Gastroesophageal sphincter (tissue), 4 donors: ENCODE data around the gene BABAM2. TPM values are rescaled to one million over a fixed set of nuclear protein-coding genes. Genes with fewer than 3 reads are reported as not detected.

Source experiments
- ATAC-seq: fragments of 150-250 bp; one replicate; pipeline ENCODE4 v1.9.1; 2016; ENCODE audit warnings: mild to moderate bottlenecking, moderate library complexity
- H3K27ac ChIP-seq, 4 donors: fragments of 200-600 bp; sonication (generic) in 3 of 4; 1 replicate in 3 of 4; 2 replicates in 1 of 4; pipeline ENCODE4 v1.5.1; 2016 to 2019
- H3K27me3 ChIP-seq: fragments of 200-600 bp; sonication (generic); one replicate; pipeline ENCODE4 v1.5.1; 2019
- H3K36me3 ChIP-seq, 2 donors: fragments of 200-600 bp; sonication (generic); one replicate each; pipeline ENCODE4 v1.5.1; 2019; ENCODE audit warnings: control low read depth in 1 of 2
- H3K4me1 ChIP-seq, 3 donors: fragments of 200-600 bp; sonication (generic); 1 replicate in 2 of 3; 2 replicates in 1 of 3; pipeline ENCODE4 v1.5.1; 2016 to 2019; ENCODE audit warnings: control low read depth in 2 of 3
- H3K4me3 ChIP-seq, 2 donors: fragments of 200-600 bp; sonication (generic); one replicate each; pipeline ENCODE4 v1.5.1; 2019; ENCODE audit warnings: mild to moderate bottlenecking in 1 of 2, moderate library complexity in 1 of 2
- H3K9me3 ChIP-seq, 3 donors: fragments of 200-600 bp; sonication (generic); one replicate each; pipeline ENCODE4 v1.5.1; 2017 to 2019; ENCODE audit warnings: control low read depth in 2 of 3
- EP300 ChIP-seq: sonication (generic); formaldehyde crosslinking; IDR thresholded peaks from one replicate; pipeline ENCODE4 v1.6.1; 2017; ENCODE audit warnings: antibody characterized with exemption, mild to moderate bottlenecking
- POLR2A ChIP-seq, 2 donors: fragments of 450-650 bp; IDR thresholded peaks; one replicate each; pipeline ENCODE4 v1.6.1; 2017; ENCODE audit warnings: antibody characterized with exemption in 2 of 2, mild to moderate bottlenecking in 2 of 2, moderate library complexity in 1 of 2
- POLR2AphosphoS5 ChIP-seq: sonication (generic); formaldehyde crosslinking; IDR thresholded peaks from one replicate; pipeline ENCODE4 v1.6.1; 2017; ENCODE audit warnings: antibody characterized with exemption
- WGBS, 2 donors: methylation state at CpG; one replicate each; pipeline ENCODE4 v1.1.5; 2018; ENCODE audit warnings: low coverage in 1 of 2; 5-methylcytosine and 5-hydroxymethylcytosine counted together
- total RNA-seq, 4 donors: library from RNA; depleted of rRNA; stranded (reverse); fragments of >200 nt; gene quantifications; one replicate each; pipeline ENCODE4 v1.1.0, GENCODE V29; 2016
- TF ChIP-seq, protein P1 (sequence below), 4 experiments: fragments of 200-600 bp in 2 of 4; fragments of 450-650 bp in 2 of 4; sonication (generic) in 1 of 4; IDR thresholded peaks; one replicate each; pipeline ENCODE4 v1.5.1; 2017 to 2019; ENCODE audit warnings: antibody characterized with exemption in 4 of 4, mild to moderate bottlenecking in 2 of 4, moderate library complexity in 2 of 4

BABAM2 gene
- total RNA-seq, 4 donors from 2014 or later, result 28.5 to 43.6 (median 37.4) TPM

DNA sequence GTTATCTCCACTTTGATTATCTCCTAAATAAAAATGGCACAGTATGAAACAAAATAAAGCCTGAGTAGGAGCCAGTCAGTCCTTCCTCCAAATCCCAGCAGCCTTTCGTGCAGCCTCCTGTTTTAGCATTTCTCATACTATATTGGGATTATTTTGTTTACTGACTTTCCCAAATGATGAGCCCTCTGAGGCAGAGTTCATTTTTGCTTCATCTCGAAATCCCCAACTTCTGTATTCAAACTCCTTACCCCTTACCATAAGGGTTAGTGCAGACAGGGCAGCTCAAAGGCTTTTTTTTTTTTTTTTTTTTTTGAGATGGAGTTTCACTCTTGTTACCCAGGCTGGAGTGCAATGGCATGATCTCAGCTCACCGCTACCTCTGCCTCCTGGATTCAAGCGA, 388.8 kb downstream of the BABAM2 start:
- H3K27me3 ChIP-seq, result no peaks in the 10 kb centered on the region

GRCh38 chr2:28280619-28281018, 390.1 kb downstream of the BABAM2 start:
- no peak overlapping the region for H3K4me3 ChIP-seq
- ATAC-seq, result no peak
- 90% methylated on average over 3 of the region's 4 CpGs; no CpG with 5 or more reads in 1 of the 2 donors for WGBS, 2 donors

More for the DNA sequence above, 388.8 kb downstream of the BABAM2 start:
- H3K4me1 ChIP-seq, result peaks cover 6 to 28% (median 13%) of the 10 kb centered on the region in 3 donors
- H3K27ac ChIP-seq, result no peak overlapping the region
- TF ChIP-seq EP300 (no peak), POLR2A (IDR thresholded peaks at IDR 0.05) (no peak), POLR2AphosphoS5 (no peak)
- TF ChIP-seq, protein P1, sequence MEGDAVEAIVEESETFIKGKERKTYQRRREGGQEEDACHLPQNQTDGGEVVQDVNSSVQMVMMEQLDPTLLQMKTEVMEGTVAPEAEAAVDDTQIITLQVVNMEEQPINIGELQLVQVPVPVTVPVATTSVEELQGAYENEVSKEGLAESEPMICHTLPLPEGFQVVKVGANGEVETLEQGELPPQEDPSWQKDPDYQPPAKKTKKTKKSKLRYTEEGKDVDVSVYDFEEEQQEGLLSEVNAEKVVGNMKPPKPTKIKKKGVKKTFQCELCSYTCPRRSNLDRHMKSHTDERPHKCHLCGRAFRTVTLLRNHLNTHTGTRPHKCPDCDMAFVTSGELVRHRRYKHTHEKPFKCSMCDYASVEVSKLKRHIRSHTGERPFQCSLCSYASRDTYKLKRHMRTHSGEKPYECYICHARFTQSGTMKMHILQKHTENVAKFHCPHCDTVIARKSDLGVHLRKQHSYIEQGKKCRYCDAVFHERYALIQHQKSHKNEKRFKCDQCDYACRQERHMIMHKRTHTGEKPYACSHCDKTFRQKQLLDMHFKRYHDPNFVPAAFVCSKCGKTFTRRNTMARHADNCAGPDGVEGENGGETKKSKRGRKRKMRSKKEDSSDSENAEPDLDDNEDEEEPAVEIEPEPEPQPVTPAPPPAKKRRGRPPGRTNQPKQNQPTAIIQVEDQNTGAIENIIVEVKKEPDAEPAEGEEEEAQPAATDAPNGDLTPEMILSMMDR (IDR thresholded peaks at IDR 0.05), result no peak
- ATAC-seq, result no peak
- WGBS, 2 donors, result 73 to 79% methylated on average over 2 to 4 of the region's 4 CpGs
- H3K9me3 ChIP-seq, result no peaks in the 10 kb centered on the region
- H3K4me3 ChIP-seq, result no peak overlapping the region
- H3K36me3 ChIP-seq, result no peaks in the 10 kb centered on the region

DNA sequence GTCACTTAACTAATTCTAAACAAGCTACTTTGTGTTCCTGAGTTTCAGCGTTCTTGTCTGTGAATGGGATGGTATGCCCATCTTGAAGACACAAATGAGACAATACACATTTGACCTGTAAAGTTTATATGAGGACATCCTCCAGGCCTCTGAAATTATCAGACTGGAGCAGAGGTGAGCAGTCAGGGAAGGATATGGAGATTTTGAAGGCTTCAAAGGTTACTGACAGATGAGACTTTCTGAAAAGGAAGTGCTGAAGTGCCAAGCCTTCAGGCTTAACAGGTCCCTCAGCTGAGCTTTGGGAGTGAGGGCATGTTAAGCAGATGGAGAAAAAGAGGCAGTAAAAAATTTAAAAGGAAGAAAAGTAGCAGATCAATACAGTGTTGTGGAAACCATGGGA, 391.2 kb downstream of the BABAM2 start:
- 91 to 100% methylated on average over 1 of the region's 1 CpG for WGBS, 2 donors
- Histone ChIP-seq H3K4me3 (no peak overlapping the region), H3K27ac (no peak overlapping the region), H3K9me3 (no peaks in the 10 kb centered on the region), H3K27me3 (no peaks in the 10 kb centered on the region), H3K36me3 (no peaks in the 10 kb centered on the region), H3K4me1 (peaks cover 0 to 11% (median 1%) of the 10 kb centered on the region in 3 donors)
- ATAC-seq, result no peak
- TF ChIP-seq POLR2AphosphoS5 (no peak), POLR2A (IDR thresholded peaks at IDR 0.05) (no peak), EP300 (no peak)
- TF ChIP-seq, protein P1 (IDR thresholded peaks at IDR 0.05), result no peak

More at GRCh38 chr2:28280619-28281018, 390.1 kb downstream of the BABAM2 start:
- TF ChIP-seq POLR2AphosphoS5, result no peak
- TF ChIP-seq POLR2A (IDR thresholded peaks at IDR 0.05), result no peak
- Histone ChIP-seq H3K36me3 (no peaks in the 10 kb centered on the region), H3K27ac (no peak overlapping the region), H3K27me3 (no peaks in the 10 kb centered on the region), H3K4me1 (peaks cover under 1 to 16% (median 8%) of the 10 kb centered on the region in 3 donors), H3K9me3 (no peaks in the 10 kb centered on the region)

DNA sequence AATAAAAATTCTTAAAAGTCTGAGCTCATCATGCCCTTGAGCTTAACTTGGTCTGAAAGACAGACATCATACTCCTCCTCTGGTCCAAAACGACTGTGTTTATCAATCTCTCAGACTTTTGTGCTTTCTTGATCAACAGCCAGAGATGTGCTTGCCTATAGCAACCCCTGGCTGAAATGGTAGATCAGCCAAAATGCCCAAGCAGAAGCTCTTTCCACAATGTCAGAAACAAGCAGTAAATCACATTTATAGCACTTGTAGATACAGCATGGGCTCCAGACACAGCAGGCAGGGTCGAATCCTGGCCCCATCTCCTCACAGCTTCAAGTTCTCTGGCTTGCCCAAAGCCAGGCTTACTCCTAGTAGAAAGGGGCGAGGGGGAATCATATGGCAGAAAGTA, 391.7 kb downstream of the BABAM2 start:
- WGBS, 2 donors, result 74 to 84% methylated on average over 2 to 3 of the region's 3 CpGs
- Histone ChIP-seq H3K27ac (no peak overlapping the region), H3K36me3 (no peaks in the 10 kb centered on the region), H3K9me3 (no peaks in the 10 kb centered on the region), H3K4me3 (no peak overlapping the region), H3K27me3 (no peaks in the 10 kb centered on the region), H3K4me1 (peaks cover 0 to 11% (median 0%) of the 10 kb centered on the region in 3 donors)
- TF ChIP-seq EP300 (no peak), POLR2AphosphoS5 (no peak), POLR2A (IDR thresholded peaks at IDR 0.05) (no peak)
- TF ChIP-seq, protein P1 (IDR thresholded peaks at IDR 0.05), result no peak
- no peak for ATAC-seq

DNA sequence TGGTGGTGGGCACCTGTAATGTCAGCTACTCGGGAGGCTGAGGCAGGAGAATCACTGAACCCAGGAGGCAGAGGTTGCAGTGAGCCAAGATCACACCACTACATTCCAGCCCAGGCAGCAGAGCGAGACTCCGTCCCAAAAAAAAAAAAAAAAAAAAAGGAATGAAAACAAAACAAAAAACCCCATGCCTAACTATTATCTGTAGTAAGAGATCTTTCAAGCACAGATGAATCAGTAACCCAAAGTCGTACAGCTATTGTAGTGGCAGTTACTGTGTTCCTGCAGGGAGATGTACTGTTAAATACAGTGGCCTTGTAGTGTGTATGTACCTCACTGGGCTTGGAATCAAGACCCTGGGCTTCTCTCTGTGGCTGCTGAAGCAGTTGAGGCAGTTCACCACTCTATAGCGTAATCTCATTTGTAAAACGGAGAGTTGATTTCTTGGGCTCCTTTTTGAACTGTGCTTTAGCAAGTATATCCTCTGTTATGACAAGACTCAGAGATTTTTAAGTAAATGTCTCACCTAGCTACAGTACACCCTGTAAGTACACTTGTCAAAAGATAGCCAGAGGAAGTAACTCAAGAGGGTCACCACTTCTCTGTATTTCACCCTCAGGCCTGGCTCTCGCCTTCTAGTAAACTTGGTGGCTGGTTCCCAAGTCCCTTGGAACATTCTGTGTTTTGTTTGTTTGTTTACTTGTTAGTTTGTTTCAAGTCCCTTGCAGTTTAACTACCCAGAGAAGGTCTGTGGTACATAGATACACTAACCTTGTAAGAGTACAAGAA, 392.5 kb downstream of the BABAM2 start:
- no peaks in the 10 kb centered on the region for H3K36me3 ChIP-seq
- H3K4me1 ChIP-seq, result peaks cover 0 to 17% (median 0%) of the 10 kb centered on the region in 3 donors
- 95 to 100% methylated on average over 4 of the region's 7 CpGs for WGBS, 2 donors
- TF ChIP-seq, protein P1 (IDR thresholded peaks at IDR 0.05), result no peak
- TF ChIP-seq POLR2AphosphoS5 (no peak), POLR2A (IDR thresholded peaks at IDR 0.05) (no peak), EP300 (no peak)
- ATAC-seq, result no peak
- H3K27me3 ChIP-seq, result no peaks in the 10 kb centered on the region
- H3K27ac ChIP-seq, result no peak overlapping the region
- no peak overlapping the region for H3K4me3 ChIP-seq
- no peaks in the 10 kb centered on the region for H3K9me3 ChIP-seq
